ENCODE results near the gene APBA2. TPM values are rescaled to one million over a fixed set of nuclear protein-coding genes. Genes with fewer than 3 reads are reported as not detected.

APBA2 gene
- total RNA-seq, 2 donors from 2014 or later, result 9.1 to 9.8 TPM

DNA sequence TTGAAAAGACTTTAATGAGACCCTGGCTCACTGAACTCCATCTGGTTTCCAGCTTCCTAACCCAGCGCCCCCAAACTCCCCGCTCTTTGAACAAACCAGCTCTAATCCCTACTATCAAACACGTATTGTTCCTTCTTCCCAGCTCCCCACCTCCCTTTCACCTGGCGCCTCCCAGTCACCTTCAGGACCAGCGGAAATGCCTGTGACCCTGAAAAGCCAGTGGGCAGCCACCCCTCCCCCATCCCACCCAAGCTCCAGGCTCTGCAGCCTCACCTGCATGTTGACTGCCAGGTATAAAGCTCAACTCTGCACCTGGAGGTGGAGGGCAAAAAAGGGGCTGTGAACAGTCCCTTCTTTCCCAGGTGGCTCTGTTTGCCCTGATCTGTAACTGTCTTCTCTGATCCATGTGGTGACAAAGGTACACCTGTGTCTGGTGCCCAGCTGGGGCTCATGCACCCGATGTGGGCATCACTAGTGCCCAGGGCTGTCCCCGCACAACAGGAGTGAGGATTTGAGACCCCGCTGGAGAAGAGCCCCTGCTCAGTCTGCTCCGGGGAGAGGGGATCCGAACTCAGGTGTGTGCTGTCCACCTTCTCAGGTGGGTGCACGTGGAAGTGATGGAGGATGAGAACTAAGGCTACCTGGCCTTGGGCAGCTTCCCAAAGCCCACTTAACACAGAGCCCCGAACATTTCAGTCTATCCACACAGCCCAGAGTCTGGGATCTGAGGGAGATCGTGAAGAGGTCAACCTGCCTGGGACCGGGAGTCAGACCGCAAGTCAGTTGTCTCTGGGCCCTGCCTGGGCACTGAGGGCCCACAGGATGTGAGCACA is 254.9 kb downstream of the APBA2 start:
- H3K27ac Mint-ChIP-seq, result no peak overlapping the region
- no peak overlapping the region for H3K4me3 Mint-ChIP-seq
- no peaks in the 10 kb centered on the region for H3K9me3 Mint-ChIP-seq
- H3K4me1 Mint-ChIP-seq (ENCODE audit: low read depth), result peaks cover 9% of the 10 kb centered on the region
- no peak for ATAC-seq (replicated peaks in 1 of 2)
- no peak for DNase-seq
- peaks cover 62% of the 10 kb centered on the region for H3K27me3 Mint-ChIP-seq (ENCODE audit: low read depth)
- H3K36me3 Mint-ChIP-seq (ENCODE audit: insufficient read depth in 2 of 2), result no peaks in the 10 kb centered on the region

DNA sequence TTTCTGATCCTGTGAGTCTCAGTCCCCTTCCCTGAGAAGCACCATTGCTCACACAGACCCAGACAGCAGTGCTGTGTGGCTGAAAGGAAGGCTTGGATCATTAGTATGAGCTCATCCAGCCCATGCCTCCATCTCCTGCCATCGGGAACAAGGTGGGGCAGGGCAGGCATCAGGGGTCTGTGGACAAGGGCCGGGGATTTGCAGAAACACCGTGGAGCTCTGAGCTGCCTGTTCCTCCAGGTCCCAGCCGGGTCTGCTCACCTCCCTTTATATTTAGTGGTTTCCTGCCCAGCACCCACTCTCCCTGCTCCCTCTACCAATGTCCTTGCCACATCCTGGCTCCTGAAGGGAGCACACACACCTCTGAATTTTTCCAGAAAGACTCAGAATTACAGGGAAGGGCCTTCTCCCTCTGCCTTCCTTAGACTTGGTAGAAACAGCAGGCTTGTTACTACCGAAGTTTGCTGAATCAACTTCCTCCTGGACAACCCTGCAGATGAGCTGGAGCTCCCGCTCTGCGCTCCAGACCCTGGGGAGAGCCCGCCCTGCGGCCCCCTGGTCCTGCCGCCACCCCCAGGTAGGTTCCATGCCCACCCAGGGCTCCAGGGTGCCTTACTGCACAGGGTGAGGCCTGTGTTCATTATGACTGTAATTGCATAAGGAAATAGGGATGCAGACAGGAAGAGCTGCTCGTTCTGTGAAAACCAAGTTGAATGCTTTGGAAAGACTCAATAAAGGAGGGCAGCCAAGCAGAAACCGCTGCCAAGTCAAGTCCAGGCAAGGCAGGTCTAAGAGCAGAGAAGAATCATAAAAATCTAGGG is 255.7 kb downstream of the APBA2 start:
- H3K4me1 Mint-ChIP-seq (ENCODE audit: low read depth), result peaks cover 9% of the 10 kb centered on the region
- ATAC-seq (replicated peaks in 1 of 2), result no peak
- no peak overlapping the region for H3K4me3 Mint-ChIP-seq
- no peaks in the 10 kb centered on the region for H3K36me3 Mint-ChIP-seq (ENCODE audit: insufficient read depth in 2 of 2)
- peaks cover 68% of the 10 kb centered on the region for H3K27me3 Mint-ChIP-seq (ENCODE audit: low read depth)
- H3K27ac Mint-ChIP-seq, result no peak overlapping the region
- no peak for DNase-seq
- H3K9me3 Mint-ChIP-seq, result no peaks in the 10 kb centered on the region

DNA sequence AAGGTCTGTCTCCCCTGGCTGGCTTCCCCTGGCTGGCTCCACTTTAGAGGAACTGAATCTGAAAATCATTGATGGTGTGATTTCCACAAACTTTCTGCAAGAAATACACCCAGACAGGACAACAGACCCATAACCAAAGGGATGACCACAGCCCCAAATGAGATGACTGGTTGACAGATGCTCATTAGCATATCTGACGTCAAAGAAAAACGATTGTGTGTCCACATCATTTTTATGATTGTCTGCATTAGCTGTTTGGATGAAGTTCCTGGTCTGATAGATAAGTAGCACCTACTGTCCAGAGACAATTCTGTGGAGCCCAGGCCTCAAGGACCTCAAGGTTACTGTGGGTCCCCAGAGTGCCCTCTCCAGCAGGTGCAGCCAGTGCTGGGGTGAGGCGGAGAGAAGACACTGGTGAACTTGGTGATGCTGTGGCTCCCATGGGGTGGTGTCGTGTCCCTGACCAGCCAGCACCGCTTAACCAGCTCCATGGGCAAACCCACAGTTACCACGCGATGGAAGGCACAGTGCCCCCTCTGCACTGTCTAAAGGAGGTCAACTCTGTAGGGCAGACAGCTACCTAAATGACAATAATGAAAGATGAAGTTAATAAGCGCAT is 256.5 kb downstream of the APBA2 start:
- Mint-ChIP-seq H3K27ac (no peak overlapping the region), H3K4me3 (no peak overlapping the region), H3K27me3 (ENCODE audit: low read depth) (peaks cover 73% of the 10 kb centered on the region), H3K4me1 (ENCODE audit: low read depth) (peaks cover 9% of the 10 kb centered on the region), H3K9me3 (no peaks in the 10 kb centered on the region), H3K36me3 (ENCODE audit: insufficient read depth in 2 of 2) (no peaks in the 10 kb centered on the region)
- DNase-seq (no peak), ATAC-seq (replicated peaks in 1 of 2) (no peak)

DNA sequence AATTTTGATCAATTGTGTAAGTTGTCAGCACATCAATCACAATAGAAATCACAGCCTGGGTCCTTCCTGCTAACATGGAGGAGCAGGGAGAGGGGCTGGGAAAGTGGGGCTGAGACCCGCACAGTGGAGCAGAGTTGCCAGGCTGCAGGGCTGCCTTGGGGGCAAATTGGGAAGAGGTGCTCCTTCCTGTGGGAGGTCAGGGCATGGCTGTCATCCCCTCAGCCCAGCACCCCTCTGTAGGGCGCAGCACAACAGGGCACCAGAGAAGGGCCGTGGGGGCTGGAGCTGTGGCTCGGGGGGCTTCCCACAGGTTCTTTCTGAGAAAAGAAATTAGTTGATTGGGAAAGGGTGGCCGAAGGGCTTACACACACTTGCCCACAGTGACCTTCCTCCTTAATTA is 257.5 kb downstream of the APBA2 start:
- no peak overlapping the region for H3K4me3 Mint-ChIP-seq
- no peaks in the 10 kb centered on the region for H3K36me3 Mint-ChIP-seq (ENCODE audit: insufficient read depth in 2 of 2)
- DNase-seq (no peak), ATAC-seq (replicated peaks in 1 of 2) (no peak)
- no peak overlapping the region for H3K27ac Mint-ChIP-seq
- H3K27me3 Mint-ChIP-seq (ENCODE audit: low read depth), result peaks cover 69% of the 10 kb centered on the region
- H3K4me1 Mint-ChIP-seq (ENCODE audit: low read depth), result peaks cover 9% of the 10 kb centered on the region
- no peaks in the 10 kb centered on the region for H3K9me3 Mint-ChIP-seq

DNA sequence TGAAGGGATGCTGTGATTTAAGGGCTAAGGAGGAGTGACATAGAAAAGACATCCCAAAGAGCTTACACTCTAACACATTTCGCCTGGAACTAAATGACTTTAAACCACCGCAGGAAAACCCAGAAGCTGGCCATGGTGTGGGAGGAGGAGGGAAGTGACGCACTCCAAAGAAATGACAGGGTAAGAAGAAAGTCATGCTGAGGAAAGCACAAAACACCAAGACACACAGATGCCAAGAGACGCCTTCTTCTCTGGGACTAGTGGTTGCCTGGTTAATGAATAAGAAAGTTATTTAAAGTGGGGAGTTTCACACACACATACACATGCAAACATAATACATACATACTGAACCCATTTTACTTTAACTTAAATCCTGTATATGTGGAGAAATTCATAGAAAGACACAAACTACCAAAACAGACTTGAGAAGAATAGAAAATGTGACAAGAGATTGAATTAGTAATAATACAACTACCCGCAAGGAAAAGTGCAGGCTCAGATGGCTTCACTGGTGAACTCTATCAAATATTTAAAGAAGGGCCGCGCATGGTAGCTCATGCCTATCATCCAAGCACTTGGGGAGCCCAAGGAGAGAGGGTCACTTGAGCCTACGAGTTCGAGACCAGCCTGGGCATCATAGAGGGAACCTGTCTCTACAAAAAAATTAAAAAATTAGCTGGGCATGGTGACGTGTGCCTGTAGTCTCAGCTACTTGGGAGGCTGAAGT is 258.3 kb downstream of the APBA2 start:
- peak; percentile 9 to 65 for ATAC-seq (replicated peaks in 1 of 2)
- no peaks in the 10 kb centered on the region for H3K36me3 Mint-ChIP-seq (ENCODE audit: insufficient read depth in 2 of 2)
- no peak overlapping the region for H3K27ac Mint-ChIP-seq
- H3K4me1 Mint-ChIP-seq (ENCODE audit: low read depth), result peaks cover 9% of the 10 kb centered on the region
- H3K4me3 Mint-ChIP-seq, result no peak overlapping the region
- H3K9me3 Mint-ChIP-seq, result no peaks in the 10 kb centered on the region
- peaks cover 62% of the 10 kb centered on the region for H3K27me3 Mint-ChIP-seq (ENCODE audit: low read depth)
- peak in 1 of 2 donors; percentile 8 for DNase-seq

DNA sequence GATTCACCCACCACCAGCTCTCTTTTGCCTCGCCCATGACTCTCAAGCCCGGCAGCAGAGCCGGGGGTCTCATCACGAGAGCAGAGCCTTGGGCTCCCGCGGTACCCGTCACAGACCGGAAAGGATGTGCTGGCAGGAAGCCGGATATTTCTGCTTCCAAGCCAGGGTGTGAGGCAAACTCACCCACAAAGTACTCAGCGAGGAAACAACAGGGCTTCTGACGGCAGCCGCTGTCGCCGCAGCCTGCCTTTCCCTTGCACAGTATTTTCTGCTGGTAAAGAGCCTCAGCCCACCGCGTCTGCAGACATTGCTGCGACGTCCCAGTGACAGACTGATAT is 263.9 kb downstream of the APBA2 start:
- H3K4me1 Mint-ChIP-seq (ENCODE audit: low read depth), result no peaks in the 10 kb centered on the region
- no peaks in the 10 kb centered on the region for H3K36me3 Mint-ChIP-seq (ENCODE audit: insufficient read depth in 2 of 2)
- no peak overlapping the region for H3K4me3 Mint-ChIP-seq
- ATAC-seq (replicated peaks in 1 of 2), result no peak
- no peak for DNase-seq
- peaks cover 11% of the 10 kb centered on the region for H3K27me3 Mint-ChIP-seq (ENCODE audit: low read depth)
- H3K9me3 Mint-ChIP-seq, result no peaks in the 10 kb centered on the region
- no peak overlapping the region for H3K27ac Mint-ChIP-seq

DNA sequence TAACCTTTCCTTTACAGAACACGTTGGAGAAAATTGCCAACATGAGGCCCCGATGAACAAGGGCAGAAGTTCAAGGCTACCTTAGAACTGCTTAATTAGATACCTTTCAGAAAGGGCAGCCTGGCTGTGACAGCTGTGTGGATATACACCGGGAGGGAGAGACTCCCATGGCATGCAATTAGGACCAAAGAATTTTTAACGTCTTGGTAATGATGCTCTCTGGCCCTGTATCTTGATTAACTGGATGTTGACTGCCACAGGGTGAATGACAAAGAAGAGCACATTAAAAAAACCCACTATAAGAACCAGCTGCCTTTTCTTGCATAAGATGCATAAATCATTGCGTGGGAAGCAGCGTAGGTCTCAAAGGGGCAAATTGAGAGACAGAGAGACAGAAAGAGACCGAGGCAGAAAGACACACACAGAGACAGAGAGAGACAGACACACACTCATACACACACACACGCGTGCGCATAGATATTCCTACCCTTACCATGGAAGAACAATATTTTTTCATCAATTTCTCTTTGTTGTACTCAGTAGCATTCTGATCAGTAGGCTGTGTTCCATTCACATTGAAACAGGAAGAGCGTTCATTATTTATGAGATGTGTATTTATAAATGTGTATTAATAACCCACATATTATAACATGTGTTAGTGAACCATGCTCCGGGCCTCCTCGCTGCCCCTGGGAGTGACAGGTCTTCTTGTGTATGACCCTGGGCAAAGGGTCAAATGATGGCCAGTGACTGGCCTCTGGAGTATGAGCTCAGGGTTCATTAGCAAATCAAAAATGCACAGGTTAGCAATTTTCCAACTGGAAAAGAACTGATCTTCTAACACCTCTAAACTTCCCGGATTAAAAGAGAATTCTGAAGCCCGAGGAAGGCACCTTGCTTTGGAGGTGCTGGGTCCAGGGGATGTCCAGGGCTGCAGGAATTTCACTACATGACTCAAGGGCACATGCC is 265.0 kb downstream of the APBA2 start:
- DNase-seq (no peak), ATAC-seq (replicated peaks in 1 of 2) (no peak)
- Mint-ChIP-seq H3K4me3 (no peak overlapping the region), H3K27me3 (ENCODE audit: low read depth) (peaks cover 17% of the 10 kb centered on the region), H3K36me3 (ENCODE audit: insufficient read depth in 2 of 2) (no peaks in the 10 kb centered on the region), H3K9me3 (no peaks in the 10 kb centered on the region), H3K4me1 (ENCODE audit: low read depth) (no peaks in the 10 kb centered on the region), H3K27ac (no peak overlapping the region)

DNA sequence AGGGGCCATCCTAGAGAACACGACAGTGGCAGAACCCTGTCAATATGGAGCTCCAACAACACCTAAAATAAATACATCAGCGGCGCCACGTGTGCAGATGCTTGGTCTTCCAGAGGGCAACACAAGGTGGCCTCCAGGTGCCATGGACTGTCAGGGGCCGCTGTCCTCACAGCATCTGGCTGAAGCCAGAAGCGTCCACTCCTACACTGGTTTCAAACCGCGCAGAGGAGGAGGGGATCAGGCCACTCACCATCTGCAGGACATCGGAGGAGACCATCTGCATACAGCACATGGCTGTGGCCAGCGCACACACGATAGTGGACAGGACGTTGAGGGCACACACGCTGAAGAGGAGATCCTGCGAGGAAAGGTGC is 265.7 kb downstream of the APBA2 start:
- ATAC-seq (replicated peaks in 1 of 2) (no peak), DNase-seq (no peak)
- H3K4me1 Mint-ChIP-seq (ENCODE audit: low read depth), result no peaks in the 10 kb centered on the region
- peaks cover 15% of the 10 kb centered on the region for H3K27me3 Mint-ChIP-seq (ENCODE audit: low read depth)
- H3K9me3 Mint-ChIP-seq, result no peaks in the 10 kb centered on the region
- no peak overlapping the region for H3K4me3 Mint-ChIP-seq
- H3K27ac Mint-ChIP-seq, result no peak overlapping the region
- no peaks in the 10 kb centered on the region for H3K36me3 Mint-ChIP-seq (ENCODE audit: insufficient read depth in 2 of 2)

DNA sequence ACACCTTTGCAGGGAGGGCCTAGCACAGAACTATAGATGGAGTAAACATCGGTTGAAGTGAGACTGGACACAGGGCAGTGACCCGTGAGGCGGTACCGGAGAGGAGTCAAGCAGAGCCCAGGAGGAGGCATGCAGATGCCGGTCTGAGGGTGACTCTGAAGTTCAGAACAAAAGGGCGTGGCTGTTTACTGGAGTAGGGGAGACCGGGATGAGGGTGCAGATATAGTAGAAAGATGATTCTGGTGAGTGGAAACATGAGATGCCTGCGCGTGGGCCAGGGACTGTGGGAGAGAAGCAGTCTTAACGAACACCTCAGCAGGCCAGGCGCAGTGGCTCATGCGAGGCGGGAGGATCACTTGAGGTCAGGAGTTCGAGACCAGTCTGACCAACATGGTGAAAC is 270.7 kb downstream of the APBA2 start:
- Mint-ChIP-seq H3K27ac (no peak overlapping the region), H3K4me1 (ENCODE audit: low read depth) (no peaks in the 10 kb centered on the region), H3K4me3 (no peak overlapping the region)

DNA sequence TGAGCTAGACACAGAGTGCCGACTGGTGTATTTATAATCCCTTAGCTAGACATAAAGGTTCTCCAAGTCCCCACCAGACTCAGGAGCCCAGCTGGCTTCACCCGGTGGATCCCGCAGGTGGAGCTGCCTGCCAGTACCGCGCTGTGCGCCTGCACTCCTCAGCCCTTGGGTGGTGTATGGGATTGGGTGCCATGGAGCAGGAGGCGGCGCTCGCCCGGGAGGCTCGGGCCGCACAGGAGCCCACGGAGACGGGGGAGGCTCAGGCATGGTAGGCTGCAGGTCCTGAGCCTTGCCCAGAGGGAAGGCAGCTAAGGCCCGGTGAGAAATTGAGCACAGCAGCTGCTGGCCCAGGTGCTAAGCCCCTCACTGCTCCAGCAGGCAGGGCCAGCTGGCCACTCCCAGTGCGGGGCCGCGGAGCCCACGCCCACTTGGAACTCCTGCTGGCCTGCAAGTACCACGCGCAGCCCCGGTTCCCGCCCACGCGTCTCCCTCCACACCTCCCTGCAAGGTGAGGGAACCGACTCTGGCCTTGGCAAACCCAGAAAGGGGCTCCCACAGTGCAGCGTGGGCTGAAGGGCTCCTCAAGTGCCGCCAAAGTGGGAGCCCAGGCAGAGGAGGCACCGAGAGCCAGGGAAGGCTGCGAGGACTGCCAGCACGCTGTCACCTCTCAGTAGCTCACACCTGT is 274.1 kb downstream of the APBA2 start:
- Mint-ChIP-seq H3K4me3 (no peak overlapping the region), H3K27ac (no peak overlapping the region), H3K36me3 (ENCODE audit: insufficient read depth in 2 of 2) (peaks cover 10 to 12% of the 10 kb centered on the region in 2 donors), H3K9me3 (peaks cover 5 to 10% of the 10 kb centered on the region in 2 donors), H3K4me1 (ENCODE audit: low read depth) (no peaks in the 10 kb centered on the region), H3K27me3 (ENCODE audit: low read depth) (peaks cover 53% of the 10 kb centered on the region)
- ATAC-seq (replicated peaks in 1 of 2) (no peak), DNase-seq (no peak)

More for the DNA sequence above, 270.7 kb downstream of the APBA2 start:
- ATAC-seq (replicated peaks in 1 of 2) (no peak), DNase-seq (no peak)
- peaks cover 2 to 4% of the 10 kb centered on the region in 2 donors for H3K36me3 Mint-ChIP-seq (ENCODE audit: insufficient read depth in 2 of 2)
- H3K27me3 Mint-ChIP-seq (ENCODE audit: low read depth), result peaks cover 27% of the 10 kb centered on the region
- H3K9me3 Mint-ChIP-seq, result peaks cover under 1 to 1% of the 10 kb centered on the region in 2 donors

DNA sequence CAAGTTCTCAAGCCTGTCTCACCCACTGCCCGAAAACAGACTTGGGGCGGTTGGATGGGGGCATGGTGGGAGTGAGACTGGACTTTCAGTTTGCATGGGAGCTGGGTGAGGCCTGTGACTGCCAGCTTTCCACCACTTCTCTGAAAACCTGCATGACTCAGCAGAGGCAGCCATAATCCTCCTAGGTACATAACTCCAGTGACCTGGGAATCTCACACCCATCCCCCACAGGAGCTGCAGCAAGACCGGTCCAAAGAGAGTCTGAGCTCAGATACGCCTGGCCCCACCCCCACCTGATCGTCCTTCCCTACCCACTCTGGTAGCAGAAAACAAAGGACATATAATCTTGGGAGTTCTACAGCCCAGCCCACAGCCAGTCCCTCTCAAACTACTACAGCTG is 276.6 kb downstream of the APBA2 start:
- DNase-seq (no peak), ATAC-seq (replicated peaks in 1 of 2) (no peak)
- Mint-ChIP-seq H3K27ac (no peak overlapping the region), H3K9me3 (peaks cover 5 to 10% of the 10 kb centered on the region in 2 donors), H3K27me3 (ENCODE audit: low read depth) (peaks cover 65% of the 10 kb centered on the region), H3K36me3 (ENCODE audit: insufficient read depth in 2 of 2) (peaks cover 10 to 12% of the 10 kb centered on the region in 2 donors), H3K4me1 (ENCODE audit: low read depth) (no peaks in the 10 kb centered on the region), H3K4me3 (no peak overlapping the region)
